Erythroblast (primary cell): Measurements from ENCODE around the gene BAG2.
A peak's percentile ranks its signal among the peaks of the same experiment; 100 is the strongest.

Experiments
- GATA1 ChIP-seq: IDR thresholded peaks from 2 replicates; pipeline ENCODE4 v1.6.1; 2011; ENCODE audit warnings: low read depth, mild to moderate bottlenecking, control low read depth, low read length, moderate library complexity
- POLR2A ChIP-seq: IDR thresholded peaks from 2 replicates; pipeline ENCODE4 v1.6.1; 2011; ENCODE audit warnings: mild to moderate bottlenecking, low read length

GRCh38 chr6:57172136-57173055 is at the start of gene BAG2:
- peak; percentile 95 for TF ChIP-seq POLR2A
- no peak for TF ChIP-seq GATA1
